AG04450 (cell line): ENCODE measurements around the gene XRCC3. TPM values are rescaled to one million over a fixed set of nuclear protein-coding genes. Genes with fewer than 3 reads are reported as not detected.
"Not testable (repeated sequence)": the region's sequence is repeated elsewhere in the genome, so short reads cannot be mapped to it uniquely, and the experiment has no call there.

ENCODE experiments used
- CTCF ChIA-PET: fragments of 300-600, 350-600 bp; formaldehyde crosslinking; extraction: SDS; loops from one replicate; lab custom pipeline; 2022; ENCODE audit warnings: antibody characterized with exemption, inconsistent platforms; lab: Charles Lee
- POLR2A ChIA-PET: fragments of 350-600 bp; formaldehyde crosslinking; extraction: SDS; loops from one replicate; lab custom pipeline; 2021; ENCODE audit warnings: antibody characterized with exemption, inconsistent platforms; lab: Yijun Ruan, JAX
- DNase-seq: peaks from one replicate; pipeline ENCODE4 v3.0.0-alpha.2; 2011; ENCODE audit warnings: low read depth, low spot score
- H3K27ac ChIP-seq: one replicate; pipeline ENCODE4 v1.5.1; 2012; ENCODE audit warnings: low read depth, low read length, control low read depth
- H3K27me3 ChIP-seq: one replicate; pipeline ENCODE4 v1.6.0; 2012; ENCODE audit warnings: low read length; ENCODE audit not compliant: control insufficient read depth, insufficient read depth
- H3K4me3 ChIP-seq: 2 replicates; pipeline ENCODE4 v1.5.1; 2011; ENCODE audit warnings: mild to moderate bottlenecking, low read depth, low read length, control low read depth
- H3K9me3 ChIP-seq: 2 replicates; pipeline ENCODE4 v1.5.1; 2012; ENCODE audit warnings: low read length; ENCODE audit not compliant: control insufficient read depth, insufficient read depth
- polyA plus RNA-seq: library from polyadenylated mRNA; depleted of rRNA; stranded (reverse); fragments of >200 nt; gene quantifications from 2 replicates; pipeline ENCODE4 v1.2.3, GENCODE V29; 2011
- TF ChIP-seq, protein P1 (sequence below): IDR thresholded peaks from 2 replicates; pipeline ENCODE4 v1.5.1; 2011; ENCODE audit warnings: low read depth, low read length, control low read depth, inconsistent platforms

The XRCC3 gene
- polyA plus RNA-seq, 1 experiment = 4.8 TPM

DNA sequence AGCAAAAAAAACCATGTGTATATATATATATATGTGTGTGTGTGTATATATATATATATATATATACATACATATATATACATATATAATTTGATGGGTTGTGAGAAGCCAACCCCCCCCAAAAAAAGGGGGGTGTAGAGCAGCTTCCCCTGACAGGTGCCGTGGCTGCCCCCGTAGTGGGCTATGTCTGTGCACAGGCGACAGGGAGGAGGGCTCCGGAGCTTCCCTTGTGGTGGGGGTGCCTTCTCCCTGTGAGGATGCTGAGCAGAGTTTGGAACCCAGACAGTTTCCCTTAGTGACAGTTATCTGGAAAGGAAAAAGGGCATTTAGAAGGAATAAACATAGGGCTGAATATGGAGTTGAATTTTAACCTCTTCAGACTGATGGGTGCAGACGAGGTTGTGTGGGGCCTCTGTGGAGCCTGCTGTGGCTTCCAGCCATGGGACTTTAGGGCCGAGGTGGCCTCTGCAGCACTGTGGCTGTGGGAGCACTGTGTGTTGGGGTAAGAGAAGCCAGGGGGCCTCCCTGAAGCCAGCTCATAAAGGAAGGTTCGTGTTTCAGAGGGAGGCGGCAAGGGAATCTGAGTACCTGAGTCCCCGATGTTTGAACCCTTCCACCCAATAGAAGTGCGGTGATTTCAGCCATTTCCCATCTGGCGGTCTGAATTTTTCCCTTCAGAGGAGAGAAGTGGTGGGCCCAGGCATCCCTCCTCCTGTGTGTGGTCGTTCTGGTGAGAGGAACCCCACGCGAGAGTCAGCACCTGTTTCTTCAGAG is 19.8 kb downstream of the XRCC3 start:
- no peak overlapping the region for H3K4me3 ChIP-seq
- peak overlapping the region; percentile 77 for H3K27ac ChIP-seq
- TF ChIP-seq, protein P1, sequence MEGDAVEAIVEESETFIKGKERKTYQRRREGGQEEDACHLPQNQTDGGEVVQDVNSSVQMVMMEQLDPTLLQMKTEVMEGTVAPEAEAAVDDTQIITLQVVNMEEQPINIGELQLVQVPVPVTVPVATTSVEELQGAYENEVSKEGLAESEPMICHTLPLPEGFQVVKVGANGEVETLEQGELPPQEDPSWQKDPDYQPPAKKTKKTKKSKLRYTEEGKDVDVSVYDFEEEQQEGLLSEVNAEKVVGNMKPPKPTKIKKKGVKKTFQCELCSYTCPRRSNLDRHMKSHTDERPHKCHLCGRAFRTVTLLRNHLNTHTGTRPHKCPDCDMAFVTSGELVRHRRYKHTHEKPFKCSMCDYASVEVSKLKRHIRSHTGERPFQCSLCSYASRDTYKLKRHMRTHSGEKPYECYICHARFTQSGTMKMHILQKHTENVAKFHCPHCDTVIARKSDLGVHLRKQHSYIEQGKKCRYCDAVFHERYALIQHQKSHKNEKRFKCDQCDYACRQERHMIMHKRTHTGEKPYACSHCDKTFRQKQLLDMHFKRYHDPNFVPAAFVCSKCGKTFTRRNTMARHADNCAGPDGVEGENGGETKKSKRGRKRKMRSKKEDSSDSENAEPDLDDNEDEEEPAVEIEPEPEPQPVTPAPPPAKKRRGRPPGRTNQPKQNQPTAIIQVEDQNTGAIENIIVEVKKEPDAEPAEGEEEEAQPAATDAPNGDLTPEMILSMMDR = no peak
- H3K9me3 ChIP-seq = no peaks in the 10 kb centered on the region
- CTCF ChIA-PET = interaction anchor here (1.1 kb wide), 1 partner anchor 81 kb away, joined by 3 read pairs; no protein-coding TSS in a partner anchor
- DNase-seq = no peak
- no peaks in the 10 kb centered on the region for H3K27me3 ChIP-seq
- POLR2A ChIA-PET = interaction anchor here (1.3 to 1.5 kb wide), 2 partner anchors 20 to 31 kb away, joined by 3 to 6 read pairs; partner anchors contain the start of genes XRCC3 and ZFYVE21

DNA sequence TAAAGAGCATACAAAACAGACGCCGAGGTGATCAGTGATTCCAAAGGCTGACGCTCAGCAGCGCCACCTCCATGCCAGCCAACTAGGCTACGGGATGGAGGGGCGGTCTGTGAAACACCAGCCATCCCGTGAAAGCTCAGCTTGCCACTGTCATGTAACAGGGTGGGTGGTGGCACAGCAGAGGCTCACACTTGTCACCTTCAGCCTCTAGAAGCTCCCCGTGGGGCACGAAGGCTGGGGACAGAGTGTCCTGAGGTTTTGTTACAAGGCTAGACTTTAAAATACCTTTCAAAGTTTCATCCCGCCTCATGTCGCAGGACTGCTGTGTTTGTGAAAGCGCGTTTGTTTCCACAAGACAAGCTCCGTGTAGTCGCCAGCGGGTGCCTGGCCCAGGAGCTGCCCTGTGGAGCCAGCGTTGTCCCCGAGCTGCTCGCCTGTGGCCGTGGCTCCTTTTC is 20.7 kb downstream of the XRCC3 start:
- no peak overlapping the region for H3K4me3 ChIP-seq
- DNase-seq = no peak
- H3K9me3 ChIP-seq = no peaks in the 10 kb centered on the region
- POLR2A ChIA-PET = interaction anchor here (0.7 kb wide), 1 partner anchor 237 kb away, joined by 9 read pairs; no protein-coding TSS in a partner anchor
- TF ChIP-seq, protein P1 = no peak
- no peak overlapping the region for H3K27ac ChIP-seq
- CTCF ChIA-PET = interaction anchor here (1.1 kb wide), 1 partner anchor 81 kb away, joined by 3 read pairs; no protein-coding TSS in a partner anchor
- H3K27me3 ChIP-seq = no peaks in the 10 kb centered on the region

DNA sequence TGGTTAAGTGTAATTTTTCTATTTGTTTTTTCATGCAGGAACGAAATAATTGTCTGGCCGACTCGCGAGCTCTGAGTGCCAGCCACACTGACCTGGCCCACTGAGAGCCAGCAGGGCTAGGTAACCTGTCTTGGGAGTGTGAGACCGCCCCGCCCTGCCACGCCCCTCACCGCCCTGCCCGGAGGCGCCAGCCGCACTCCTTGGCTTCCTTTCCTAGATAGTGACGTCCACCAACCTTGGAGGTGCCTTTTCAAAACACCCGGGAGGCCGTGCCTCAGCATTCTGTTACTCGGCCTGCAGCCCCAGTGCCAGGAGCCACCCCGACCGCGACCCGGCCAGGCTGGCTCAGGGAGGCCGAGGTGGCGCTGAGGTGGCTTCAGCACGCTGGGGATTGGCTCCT is 21.7 kb downstream of the XRCC3 start:
- TF ChIP-seq, protein P1 = no peak
- ChIA-PET CTCF (interaction anchor here (0.8 kb wide), 1 partner anchor 79 kb away, joined by 3 read pairs; no protein-coding TSS in a partner anchor), POLR2A (no interaction called here)
- Histone ChIP-seq H3K27ac (no peak overlapping the region), H3K27me3 (no peaks in the 10 kb centered on the region), H3K4me3 (no peak overlapping the region), H3K9me3 (no peaks in the 10 kb centered on the region)
- no peak for DNase-seq

DNA sequence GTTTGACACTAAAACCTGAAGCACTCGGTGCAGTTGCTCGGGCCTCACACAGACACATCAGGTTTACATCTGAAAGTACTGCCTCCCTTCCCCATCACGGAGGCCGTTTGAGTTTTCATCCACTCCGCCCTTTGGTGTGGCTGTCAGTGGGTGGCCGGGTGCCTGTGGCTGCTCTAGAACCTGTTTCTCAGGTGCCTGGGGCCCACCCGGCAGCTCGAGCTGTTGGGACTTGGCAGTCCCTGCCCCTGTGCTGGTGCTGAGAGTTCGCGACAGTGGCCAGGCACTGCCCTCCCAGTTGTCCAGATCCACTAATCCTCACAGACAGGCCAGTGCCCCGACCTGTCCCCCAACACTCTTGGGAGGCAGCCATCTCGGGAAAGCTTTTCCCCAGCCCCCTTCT is 22.4 kb downstream of the XRCC3 start:
- no peaks in the 10 kb centered on the region for H3K27me3 ChIP-seq
- H3K27ac ChIP-seq = peak overlapping the region; percentile 11
- POLR2A ChIA-PET = no interaction called here
- TF ChIP-seq, protein P1 = no peak
- CTCF ChIA-PET = no interaction called here
- no peak for DNase-seq
- H3K9me3 ChIP-seq = no peaks in the 10 kb centered on the region
- H3K4me3 ChIP-seq = no peak overlapping the region

DNA sequence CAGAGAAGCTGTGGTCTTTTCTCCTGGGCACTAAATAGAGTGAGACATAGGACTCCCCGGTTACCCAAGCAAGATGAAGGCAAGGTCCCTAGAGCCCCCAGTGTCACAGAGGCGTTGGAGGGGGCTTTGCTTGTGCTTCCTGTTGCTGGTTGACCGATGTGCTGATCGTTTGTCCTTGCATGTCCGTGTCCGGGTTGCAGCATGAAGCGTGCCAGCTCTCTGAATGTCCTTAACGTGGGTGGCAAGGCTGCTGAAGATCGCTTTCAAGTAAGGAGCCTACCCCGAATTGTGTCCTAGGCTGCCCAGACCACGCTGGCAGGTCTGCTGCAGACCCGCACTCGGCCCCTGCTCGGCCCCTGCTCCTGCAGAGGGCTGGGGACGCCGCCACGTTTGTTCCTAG is 23.1 kb downstream of the XRCC3 start:
- H3K27ac ChIP-seq = no peak overlapping the region
- no peaks in the 10 kb centered on the region for H3K27me3 ChIP-seq
- POLR2A ChIA-PET = no interaction called here
- CTCF ChIA-PET = no interaction called here
- no peak for DNase-seq
- TF ChIP-seq, protein P1 = no peak
- no peaks in the 10 kb centered on the region; the same call in 1 of the 2 replicates for H3K9me3 ChIP-seq
- H3K4me3 ChIP-seq = no peak overlapping the region

DNA sequence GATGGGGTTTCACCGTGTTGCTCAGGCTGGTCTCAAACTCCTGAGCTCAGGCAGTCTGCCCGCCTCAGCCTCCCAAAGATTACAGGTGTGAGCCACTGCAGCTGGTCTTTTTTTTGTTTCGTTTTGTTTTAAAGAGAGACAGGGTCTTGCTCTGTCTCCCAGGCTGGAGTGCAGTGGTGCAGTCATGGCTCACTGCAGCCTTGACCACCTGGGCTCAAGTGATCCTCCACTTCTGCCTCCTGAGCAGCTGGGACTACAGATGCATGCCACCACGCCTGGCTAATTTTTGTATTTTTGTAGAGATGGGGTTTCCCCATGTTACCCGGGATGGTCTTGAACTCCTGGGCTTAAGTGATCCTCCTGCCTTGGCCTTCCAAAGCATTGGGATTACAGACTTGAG is 23.6 kb downstream of the XRCC3 start:
- H3K9me3 ChIP-seq, DNase-seq, H3K27ac ChIP-seq, H3K4me3 ChIP-seq, CTCF ChIA-PET, H3K27me3 ChIP-seq: not testable (repeated sequence)
- POLR2A ChIA-PET = interaction anchor here (0.7 kb wide), 1 partner anchor 22 kb away, joined by 9 read pairs; no protein-coding TSS in a partner anchor
